ENCODE measurements around the gene CCNC. TPM values are rescaled to one million over a fixed set of nuclear protein-coding genes. Genes with fewer than 3 reads are reported as not detected.

CCNC gene
- total RNA-seq, 6 experiments from 2014 or later: 30.8 to 45.5 (median 36.0) TPM

DNA sequence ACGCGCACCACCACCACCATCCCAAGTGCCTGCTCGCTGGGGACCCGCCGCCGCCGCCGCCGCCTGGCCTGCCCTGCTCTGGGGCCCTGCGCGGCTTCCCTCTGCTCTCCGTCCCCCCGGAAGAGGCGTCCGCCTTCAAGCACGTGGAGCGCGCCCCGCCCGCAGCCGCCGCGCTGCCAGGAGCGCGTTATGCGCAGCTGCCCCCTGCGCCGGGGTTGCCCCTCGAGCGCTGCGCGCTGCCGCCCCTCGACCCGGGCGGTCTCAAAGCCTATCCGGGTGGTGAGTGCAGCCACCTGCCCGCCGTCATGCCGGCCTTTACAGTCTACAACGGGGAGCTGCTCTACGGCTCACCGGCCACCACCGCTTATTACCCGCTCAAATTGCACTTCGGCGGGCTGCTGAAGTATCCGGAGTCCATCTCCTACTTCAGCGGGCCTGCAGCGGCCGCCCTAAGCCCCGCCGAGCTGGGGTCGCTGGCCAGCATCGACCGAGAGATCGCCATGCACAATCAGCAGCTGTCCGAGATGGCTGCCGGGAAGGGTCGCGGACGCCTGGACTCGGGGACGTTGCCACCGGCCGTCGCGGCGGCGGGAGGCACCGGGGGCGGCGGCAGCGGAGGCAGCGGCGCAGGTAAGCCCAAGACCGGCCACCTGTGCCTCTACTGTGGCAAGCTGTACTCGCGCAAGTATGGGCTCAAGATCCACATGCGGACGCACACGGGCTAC is 45.4 kb upstream of the CCNC start:
- intact Hi-C loops (cut with DNase I): no loop called here
- Histone ChIP-seq H3K27me3 (peaks cover 25 to 38% of the 10 kb centered on the region in 2 donors), H3K27ac (no peak overlapping the region), H3K4me3 (peak overlapping the region; percentile 22 to 37 (median 35)), H3K36me3 (no peaks in the 10 kb centered on the region), H3K9me3 (no peaks in the 10 kb centered on the region), H3K4me1 (peaks cover 0 to 20% (median 2%) of the 10 kb centered on the region in 4 donors)
- peak; percentile 50 to 56 (median 52) for ATAC-seq
- 3% methylated on average over 7 of the region's 82 CpGs for WGBS (ENCODE audit: insufficient coverage, low coverage, low lambda C conversion rate, missing lambda C conversion rate)
- no peak for TF ChIP-seq POLR2A (IDR thresholded peaks at IDR 0.05)
- TF ChIP-seq, protein P1, sequence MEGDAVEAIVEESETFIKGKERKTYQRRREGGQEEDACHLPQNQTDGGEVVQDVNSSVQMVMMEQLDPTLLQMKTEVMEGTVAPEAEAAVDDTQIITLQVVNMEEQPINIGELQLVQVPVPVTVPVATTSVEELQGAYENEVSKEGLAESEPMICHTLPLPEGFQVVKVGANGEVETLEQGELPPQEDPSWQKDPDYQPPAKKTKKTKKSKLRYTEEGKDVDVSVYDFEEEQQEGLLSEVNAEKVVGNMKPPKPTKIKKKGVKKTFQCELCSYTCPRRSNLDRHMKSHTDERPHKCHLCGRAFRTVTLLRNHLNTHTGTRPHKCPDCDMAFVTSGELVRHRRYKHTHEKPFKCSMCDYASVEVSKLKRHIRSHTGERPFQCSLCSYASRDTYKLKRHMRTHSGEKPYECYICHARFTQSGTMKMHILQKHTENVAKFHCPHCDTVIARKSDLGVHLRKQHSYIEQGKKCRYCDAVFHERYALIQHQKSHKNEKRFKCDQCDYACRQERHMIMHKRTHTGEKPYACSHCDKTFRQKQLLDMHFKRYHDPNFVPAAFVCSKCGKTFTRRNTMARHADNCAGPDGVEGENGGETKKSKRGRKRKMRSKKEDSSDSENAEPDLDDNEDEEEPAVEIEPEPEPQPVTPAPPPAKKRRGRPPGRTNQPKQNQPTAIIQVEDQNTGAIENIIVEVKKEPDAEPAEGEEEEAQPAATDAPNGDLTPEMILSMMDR (IDR thresholded peaks at IDR 0.05): no peak
- DNase-seq: no peak

DNA sequence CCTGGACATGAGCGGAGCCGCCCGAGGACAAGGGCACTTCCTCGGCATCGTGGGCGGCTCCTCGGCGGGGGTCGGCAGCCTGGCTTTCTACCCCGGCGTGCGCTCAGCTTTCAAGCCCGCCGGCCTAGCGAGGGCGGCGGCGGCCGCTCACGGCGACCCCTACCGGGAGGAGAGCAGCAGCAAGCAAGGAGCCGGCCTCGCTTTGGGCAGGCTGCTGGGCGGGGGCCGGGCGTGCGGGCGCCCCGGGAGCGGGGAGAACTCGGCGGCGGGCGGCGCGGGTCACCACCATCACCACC is 44.9 kb upstream of the CCNC start:
- Histone ChIP-seq H3K4me3 (peak overlapping the region; percentile 22 to 37 (median 35)), H3K36me3 (no peaks in the 10 kb centered on the region), H3K4me1 (peaks cover 0 to 20% (median 2%) of the 10 kb centered on the region in 4 donors), H3K9me3 (no peaks in the 10 kb centered on the region), H3K27me3 (peaks cover 25 to 39% of the 10 kb centered on the region in 2 donors), H3K27ac (no peak overlapping the region)
- intact Hi-C loops (cut with DNase I): no loop called here
- TF ChIP-seq POLR2A (IDR thresholded peaks at IDR 0.05): no peak
- TF ChIP-seq, protein P1 (IDR thresholded peaks at IDR 0.05): peak; percentile 9 to 45 (median 30)
- ATAC-seq (peak; percentile 74 to 86 (median 80)), DNase-seq (peak in 1 of 3 donors; percentile 62)
- WGBS (ENCODE audit: insufficient coverage, low coverage, low lambda C conversion rate, missing lambda C conversion rate): no CpG with 5 or more reads among the region's 37 CpGs

DNA sequence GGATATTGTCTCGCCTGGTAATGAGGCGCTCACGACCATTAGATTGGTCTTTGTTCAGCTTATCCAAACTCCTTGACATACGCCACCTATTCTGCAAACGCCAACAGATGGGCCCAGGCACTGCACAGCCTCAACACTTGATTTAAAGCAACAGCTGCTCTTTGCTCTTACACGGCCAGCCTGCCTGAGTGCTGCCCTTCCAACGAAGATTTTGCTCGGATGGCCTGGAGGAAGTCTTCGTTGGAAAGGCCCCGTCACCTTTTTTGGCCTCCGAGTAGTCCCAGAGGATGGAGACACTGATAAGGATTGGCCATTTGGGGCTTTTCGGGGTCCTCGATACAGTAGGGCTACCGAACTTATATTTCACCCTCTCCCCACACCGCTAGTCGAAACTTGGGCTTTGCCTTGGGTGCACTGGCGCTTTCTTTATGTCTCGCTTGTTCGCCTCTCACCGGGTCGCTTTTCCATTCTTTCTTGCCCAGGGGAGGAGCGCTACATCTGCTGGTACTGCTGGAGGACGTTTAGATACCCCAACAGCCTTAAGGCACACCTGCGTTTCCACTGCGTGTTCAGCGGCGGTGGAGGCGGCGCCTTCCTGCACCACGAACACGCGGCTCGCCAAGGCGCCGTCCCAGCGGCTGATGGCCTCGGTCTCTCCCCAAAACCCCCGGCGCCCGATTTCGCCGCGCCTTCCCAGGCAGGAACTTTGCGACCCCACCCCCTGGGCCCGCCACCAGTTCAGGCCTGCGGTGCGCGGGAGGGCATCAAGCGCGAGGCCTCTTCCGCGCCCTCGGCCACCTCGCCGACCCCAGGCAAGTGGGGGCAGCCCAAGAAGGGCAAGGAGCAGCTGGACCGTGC is 44.3 kb upstream of the CCNC start:
- TF ChIP-seq, protein P1 (IDR thresholded peaks at IDR 0.05): no peak
- TF ChIP-seq POLR2A (IDR thresholded peaks at IDR 0.05): no peak
- Histone ChIP-seq H3K36me3 (no peaks in the 10 kb centered on the region), H3K4me3 (peak overlapping the region; percentile 22 to 37 (median 35)), H3K27ac (no peak overlapping the region), H3K27me3 (peaks cover 25 to 39% of the 10 kb centered on the region in 2 donors), H3K9me3 (no peaks in the 10 kb centered on the region), H3K4me1 (peaks cover 0 to 20% (median 2%) of the 10 kb centered on the region in 4 donors)
- ATAC-seq (peak in 2 of 4 donors; percentile 20 to 26), DNase-seq (no peak)
- 11% methylated on average over 32 of the region's 56 CpGs for WGBS (ENCODE audit: insufficient coverage, low coverage, low lambda C conversion rate, missing lambda C conversion rate)
- intact Hi-C loops (cut with DNase I): no loop called here

DNA sequence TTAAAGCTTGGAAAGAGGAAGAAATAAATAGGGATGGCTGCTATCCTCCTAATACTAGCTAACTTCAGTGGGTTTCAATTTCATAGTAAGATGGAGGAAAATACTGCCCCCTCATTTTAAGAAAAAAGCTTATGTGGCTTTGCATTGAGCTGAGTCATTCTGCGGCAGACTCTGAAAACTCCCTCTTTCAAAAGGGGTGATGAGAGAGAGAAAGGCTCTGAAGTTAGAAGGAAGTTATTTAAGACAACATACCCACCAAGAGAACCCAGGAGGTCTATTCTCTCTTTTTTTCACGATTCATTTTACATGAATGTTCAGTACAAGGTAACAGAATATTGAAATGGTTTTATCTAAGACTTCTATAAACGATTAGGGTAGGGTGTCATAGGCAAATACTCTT is 42.7 kb upstream of the CCNC start:
- intact Hi-C loops (cut with DNase I): no loop called here
- 4% methylated on average over 3 of the region's 3 CpGs for WGBS (ENCODE audit: insufficient coverage, low coverage, low lambda C conversion rate, missing lambda C conversion rate)
- no peak for ATAC-seq
- Histone ChIP-seq H3K4me1 (peaks cover 0 to 20% (median 2%) of the 10 kb centered on the region in 4 donors), H3K4me3 (no peak overlapping the region), H3K27me3 (peaks cover 16 to 48% of the 10 kb centered on the region in 2 donors), H3K36me3 (no peaks in the 10 kb centered on the region), H3K27ac (no peak overlapping the region), H3K9me3 (no peaks in the 10 kb centered on the region)
- TF ChIP-seq POLR2A (IDR thresholded peaks at IDR 0.05): no peak
- TF ChIP-seq, protein P1 (IDR thresholded peaks at IDR 0.05): no peak
- DNase-seq: no peak

Data from right lobe of liver (tissue), 6 donors.